NCI-H446 treated with DMSO at 0.1 percent for 48 hours (cell line): ENCODE measurements around the gene ARID3C.

ENCODE experiments used
- DNase-seq: peaks from one replicate; lab custom pipeline; 2025; lab: John Stamatoyannopoulos, UW

Gene ARID3C

DNA sequence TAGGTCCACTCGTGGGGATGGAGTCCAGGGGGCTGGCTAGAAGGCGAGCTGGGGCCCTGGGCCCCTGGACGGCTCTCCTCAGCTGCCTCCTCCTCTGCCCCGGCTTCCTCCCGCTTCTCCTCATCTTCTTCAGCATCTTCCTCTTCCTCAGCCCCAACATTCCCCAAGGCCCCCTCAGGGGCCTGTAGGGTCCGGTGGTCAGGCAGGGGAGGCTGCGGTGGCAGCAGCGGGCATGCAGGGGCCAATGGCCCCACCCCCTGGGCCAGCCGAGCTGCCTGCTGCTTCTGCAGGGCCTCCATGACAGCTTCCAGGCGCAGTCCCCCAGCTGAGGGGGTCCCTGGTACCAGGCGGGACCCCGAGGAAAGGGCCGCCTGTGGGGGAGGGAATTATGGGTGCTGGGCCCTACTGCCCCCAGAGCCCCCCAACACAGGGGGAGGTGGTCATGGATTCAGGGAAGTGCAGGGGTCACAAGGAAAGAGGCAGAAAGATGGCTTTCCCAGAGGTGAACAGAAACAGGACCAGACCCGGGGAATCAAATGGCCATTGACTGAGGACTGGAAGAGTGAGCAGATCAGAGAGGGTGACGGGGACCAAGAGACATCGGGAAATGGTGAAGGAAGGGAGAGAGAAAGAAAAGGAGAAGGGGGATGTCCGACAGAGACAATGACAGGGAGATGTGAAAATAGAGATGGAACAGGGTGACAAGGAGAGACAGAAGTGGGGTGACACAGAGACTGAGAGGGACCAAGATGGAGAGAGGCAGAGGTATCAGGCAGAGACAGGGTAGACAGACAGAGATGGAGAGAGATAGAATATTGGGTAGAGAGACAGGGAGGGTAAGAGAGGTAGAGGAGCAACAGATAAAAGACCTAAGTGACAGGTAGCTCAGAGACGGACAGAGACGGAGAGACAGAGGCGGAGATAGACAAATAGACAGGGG, 880 bp downstream of the ARID3C start:
- no peak for DNase-seq

DNA sequence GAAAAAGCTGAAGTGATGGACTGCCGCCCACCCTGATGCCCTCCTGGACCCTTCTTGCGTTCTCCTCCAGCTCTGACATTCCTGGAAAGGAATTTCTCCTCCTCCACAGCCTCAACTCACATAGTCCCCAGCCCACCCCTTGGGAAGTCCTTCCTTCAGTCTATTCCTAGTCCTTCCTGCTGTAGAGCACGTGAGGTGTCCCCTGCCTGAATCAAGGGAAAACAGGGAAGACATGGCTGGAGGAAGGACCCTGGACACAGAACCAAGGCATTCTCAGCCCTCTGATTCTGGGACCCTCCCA, 3.7 kb downstream of the ARID3C start:
- DNase-seq: no peak

DNA sequence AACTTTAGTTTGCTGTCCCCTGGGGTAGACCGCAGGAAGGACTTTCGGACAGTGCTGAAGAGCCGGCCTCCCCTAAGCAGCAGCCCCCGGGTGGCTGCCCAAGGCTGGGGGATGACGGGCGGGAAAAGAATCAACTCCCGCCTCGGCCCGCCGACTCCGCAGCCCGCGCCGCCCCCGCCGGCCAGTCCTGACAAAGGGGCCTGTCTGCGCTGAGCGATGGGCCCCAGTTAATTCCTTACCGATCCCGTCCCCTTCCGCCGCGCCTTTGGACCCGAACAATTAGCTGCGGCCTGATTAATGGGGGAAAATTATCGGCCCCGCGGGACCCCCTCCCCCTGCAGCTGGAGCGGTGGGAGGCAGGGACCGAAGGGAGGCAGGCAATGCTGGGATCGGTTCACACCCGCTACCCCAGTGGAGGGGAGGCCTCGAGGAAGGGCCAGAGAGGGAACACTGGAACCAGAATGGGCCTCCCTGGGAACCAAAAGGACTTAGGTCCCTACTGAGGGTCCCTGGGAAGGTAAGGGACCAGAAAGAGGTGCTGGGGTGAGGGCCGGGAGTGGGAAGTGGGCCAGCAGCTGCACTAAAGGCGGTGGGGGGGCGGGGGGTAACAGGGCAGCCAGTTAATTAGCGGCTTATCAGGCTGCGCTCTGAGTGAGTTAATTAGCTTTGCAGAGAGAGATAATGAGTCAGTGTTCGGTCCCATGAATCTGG, 4.2 kb downstream of the ARID3C start:
- no peak for DNase-seq

DNA sequence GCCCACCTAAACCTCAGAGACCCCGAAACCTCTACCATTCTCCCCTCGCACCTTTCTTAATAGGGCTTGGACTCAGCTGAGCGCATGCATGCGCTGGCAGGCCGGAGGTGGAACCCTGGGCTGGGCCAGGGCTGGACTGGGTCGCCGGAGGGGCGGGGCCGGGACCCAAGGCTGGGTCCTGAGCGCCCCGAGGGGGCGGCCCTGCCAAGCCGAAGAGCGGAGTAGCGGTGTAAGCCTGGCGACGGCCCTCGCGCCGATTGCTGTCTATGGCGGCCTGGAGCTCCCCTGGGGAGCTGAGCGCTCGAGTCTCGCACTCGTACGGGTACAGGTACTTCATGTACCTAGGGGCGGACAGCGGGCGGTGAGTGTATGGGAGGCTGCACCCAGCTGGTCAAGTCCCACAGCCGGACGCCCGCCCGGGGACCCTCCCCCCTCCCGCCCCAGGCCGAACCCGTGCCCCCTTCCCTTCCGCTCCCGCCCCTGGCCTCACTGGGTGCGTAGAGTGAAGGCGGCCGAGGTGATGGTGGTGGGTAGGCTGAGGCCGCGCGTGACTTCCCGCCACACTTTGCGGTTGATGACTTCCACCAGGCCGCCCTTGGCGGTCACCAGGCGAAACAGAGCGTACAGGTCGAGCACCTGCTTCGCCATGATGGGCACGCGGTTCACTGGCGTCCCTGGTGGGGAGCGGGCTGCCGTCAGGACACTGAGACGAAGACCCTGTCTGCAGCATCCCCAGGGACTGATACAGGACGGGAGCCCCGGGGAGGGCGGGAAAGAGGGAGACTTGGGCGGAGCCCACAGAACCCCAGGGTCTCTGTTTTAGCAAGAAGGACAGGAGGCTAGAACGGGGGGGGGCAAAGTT, 5.3 kb downstream of the ARID3C start:
- no peak for DNase-seq

DNA sequence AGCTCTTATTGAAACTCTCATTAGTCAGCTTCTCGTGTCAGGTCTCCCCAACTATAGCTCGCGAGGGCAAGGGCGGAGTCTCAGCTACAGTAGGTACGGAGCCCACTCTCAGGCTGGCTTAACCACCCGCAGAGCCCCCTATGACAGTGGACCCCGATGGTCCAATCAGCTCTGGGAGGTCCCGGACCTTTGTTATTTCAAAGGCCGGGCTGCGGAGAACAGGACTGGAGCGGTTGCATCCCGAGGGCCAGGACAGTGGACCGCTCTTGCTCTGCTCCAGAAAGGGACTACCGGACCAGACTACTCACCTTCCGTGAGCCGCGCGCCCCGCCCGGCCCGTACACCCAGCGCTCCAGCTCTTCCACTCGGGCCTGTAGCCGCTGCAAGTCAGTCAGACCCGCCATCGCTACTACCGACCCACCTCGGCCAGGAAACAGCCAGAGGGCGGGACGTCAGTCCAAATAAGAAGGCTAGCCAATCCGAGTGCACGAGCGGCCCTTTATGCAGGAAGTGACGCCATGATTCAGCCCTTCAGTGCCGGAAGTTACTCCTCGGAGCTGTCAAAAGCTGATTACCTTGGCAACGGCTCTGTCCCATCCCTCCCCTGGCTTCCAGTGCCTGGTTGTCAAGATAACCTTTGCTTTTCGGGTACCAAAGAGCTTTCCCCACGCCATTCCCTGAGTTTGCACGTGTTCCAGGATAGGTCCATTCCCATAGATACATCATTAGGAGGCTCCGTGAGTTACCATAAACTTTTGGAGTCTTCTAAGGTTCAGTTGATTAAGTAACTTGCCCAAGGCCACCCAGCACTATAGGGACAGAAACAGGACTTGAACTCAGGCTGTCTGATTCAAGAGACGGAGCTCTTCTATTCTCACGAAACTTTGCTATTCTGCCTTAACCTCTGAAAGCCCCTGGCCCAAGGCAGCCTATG, 8.5 kb downstream of the ARID3C start, which contains the start of gene DCTN3:
TSS of gene DCTN3 (minus strand) at position 435 of the 934 bp plus-strand sequence. CDS start at position 404, 31 bp downstream.
- DNase-seq: peak; percentile 92

DNA sequence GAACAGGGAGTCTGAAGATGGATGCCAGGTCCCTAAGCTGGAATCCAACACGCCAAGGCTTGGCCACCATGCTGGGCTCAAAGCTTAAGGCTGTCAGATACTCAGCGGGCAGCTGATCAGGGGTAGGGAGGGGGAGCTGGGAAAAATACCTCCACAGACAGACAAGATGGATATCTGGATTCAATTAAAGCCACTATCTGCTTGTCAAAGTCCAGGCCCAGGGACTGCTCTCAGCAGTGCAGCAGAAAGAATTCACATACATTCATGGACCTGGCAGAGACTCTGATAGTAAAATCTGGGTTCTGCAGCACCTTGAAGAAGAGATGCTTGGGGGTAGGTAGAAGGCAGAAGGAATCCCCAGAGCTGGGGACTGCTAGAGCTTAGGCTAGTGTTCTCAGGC, 13.7 kb downstream of the ARID3C start:
- DNase-seq: no peak

DNA sequence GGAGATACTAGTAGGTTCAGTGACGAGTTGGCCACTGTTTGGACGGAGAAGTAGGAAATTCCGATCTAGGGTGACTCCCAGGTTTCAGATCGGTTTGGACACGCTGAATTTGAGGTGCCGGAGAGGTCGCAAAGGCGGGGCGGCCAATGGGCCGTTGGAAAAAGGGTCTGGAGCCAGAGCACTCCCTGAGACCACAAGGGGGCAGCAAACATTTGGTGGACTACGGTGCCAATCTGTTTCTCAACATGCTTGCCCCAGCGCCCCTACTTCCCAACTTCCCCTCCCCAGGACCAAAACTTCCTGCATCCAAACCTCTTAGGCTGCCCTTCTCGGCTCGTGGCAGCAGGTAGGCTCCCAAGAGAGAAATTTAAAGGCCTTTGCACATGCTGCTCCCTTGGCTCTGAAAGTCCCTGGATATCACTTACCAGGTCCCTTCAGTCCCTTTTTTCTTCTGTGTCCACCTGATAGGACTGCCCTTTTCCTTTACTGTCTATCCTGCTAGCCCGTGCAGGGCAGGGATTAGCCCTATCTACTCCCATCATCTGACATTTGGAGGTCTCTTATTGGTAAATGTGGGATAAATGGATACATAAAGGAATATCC, 16.0 kb downstream of the ARID3C start:
- peak; percentile 56 for DNase-seq

DNA sequence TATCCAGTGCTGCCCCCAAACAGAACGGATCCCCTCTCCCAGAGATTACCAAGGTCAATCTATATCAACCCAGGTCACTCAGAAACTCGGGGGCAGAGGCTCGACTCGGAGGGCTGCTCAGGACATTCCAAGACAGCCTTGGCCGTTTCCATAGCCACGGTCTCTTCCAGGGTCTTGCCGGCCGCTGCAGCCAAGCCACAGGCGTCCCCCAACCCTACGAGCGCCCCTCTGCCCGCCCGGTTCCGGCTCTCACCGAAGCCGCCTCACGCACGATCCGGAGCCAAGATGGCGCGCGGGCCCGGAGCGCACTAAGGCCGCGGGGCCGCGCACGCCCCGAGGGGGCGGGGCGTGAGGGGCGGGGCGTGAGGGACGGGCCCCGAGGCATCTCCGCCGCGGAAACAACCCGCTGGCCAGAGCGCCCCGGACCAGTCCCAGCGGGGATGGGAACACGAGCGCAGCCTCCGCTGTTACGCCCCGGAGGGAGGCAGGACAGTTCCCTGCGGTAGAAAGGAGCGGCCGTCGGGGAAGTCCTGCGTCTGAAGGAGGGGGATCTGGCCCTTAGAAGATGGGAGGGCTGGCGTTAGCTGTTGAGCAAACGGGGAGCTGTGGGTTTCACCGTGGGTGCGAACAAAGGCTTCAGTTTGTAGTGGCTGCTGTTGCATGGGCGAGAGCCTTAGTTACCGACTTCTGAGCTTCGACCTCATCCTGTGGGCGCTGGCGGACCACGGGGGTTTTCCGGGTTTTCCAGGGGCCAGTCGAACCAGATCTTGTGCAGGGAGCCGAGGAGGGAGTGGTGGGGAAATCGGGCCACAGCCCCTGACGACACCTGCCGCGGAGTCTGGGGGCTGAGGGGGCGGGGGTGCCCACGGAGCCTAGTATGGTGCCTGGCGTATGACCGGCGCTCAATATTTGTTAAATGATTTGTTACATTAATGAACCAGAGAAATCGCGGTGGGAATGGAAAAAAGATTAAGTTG, 16.8 kb downstream of the ARID3C start, which contains the start of gene RPP25L:
TSS of gene RPP25L (minus strand) at position 287 of the 977 bp plus-strand sequence. CDS start 801 bp downstream, outside the sequence.
- DNase-seq: peak; percentile 48

DNA sequence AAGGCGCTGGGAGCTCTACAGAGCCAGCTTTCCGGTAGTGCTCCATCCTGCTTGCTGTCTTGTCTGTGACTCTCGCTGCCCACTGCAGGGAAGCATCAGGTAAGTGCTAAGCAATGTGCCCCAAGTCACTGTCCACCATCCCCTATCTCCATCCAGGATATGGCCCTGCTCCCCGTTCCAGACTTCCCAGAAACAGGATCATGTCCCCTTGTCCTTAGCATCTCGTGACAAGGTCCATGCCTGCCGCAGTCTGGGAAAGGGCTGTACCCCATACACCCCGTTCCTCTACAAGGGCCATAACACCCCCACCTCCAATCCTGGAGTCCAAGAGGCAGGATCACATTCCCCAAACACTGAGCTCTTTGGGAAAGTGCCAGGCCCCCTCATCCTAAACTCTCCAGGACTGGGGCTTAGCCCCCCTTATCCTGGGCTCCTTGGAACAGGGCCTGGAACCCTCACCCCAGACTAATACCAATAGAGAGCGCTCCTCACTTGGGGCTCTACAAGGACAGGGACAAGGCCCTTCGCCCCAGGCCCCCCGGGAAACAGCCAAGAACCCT, 17.5 kb downstream of the ARID3C start:
- DNase-seq: no peak

DNA sequence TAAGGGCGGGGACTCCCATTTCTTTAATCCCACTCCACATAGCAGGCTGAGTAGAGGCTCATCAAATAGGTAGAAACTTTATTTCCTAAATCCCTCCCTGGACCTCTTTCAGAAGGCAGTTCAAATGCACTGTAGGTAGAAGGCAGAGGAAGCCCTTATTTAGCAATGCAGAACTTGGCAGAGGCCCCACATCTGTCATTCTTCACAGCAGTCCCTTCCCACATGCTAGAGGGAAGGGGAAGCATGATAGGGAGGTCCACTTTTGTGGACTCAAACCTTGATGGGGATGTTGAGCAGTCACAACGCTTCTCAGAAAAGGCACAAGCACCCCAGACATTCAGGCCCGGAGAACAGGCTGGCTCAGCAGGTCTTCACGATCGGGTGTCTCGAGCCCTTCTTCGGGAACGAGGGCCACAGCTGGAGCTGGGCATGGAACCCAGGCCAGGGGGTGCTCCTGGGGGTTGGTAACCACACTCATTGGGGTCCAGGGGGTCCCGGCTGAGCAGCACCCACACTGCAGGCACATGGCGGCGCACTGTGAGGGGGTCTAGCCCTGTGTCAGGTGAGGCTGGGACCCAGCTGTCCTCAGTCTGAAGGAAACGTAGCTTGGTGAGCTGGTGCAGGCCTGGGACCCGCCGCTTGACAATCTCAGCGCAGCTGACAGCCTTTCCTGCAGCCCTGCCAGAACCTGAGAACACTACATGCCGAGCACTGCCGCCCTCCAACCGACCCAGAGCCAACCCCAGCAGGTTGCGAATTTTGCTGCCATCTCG, 18.2 kb downstream of the ARID3C start:
- no peak for DNase-seq

DNA sequence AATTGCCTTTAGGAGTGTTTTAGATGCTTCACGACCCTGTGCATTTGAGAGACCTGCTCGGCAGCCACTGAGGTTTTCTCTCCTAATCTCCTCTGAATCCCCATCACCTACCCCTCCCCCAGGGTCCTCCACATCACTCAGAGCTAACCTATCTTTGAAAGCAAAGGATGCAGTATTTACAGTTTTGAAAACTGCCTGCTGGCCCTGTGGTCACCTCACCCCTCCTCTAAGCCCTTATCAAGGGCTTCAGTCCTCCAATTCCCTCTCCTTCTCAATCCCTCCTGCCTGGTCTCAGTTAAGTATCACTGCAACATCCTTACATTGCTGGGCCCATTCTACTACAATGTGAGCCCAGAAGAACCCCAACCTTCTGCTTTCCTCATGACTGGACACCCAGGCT, 21.5 kb downstream of the ARID3C start:
- DNase-seq: no peak

DNA sequence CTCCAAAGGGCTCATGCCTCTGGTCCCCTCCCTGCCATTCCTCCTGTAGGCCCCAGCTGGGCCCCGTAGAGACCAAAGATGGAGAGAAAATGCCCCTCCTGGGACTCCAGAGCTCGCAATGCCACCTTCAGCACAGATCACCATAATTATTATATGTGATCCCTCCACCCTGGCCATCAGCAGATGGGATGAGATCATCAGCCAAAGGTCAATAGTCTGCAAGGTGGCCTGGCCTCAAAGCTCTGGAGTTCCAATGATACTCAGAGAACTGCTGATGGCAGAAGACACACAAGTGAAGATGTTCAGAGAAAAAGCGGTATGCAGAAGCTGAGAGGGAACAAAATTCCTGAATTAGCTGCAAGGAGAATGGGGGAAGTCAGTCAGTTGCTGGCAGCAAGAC, 22.0 kb downstream of the ARID3C start:
- no peak for DNase-seq

DNA sequence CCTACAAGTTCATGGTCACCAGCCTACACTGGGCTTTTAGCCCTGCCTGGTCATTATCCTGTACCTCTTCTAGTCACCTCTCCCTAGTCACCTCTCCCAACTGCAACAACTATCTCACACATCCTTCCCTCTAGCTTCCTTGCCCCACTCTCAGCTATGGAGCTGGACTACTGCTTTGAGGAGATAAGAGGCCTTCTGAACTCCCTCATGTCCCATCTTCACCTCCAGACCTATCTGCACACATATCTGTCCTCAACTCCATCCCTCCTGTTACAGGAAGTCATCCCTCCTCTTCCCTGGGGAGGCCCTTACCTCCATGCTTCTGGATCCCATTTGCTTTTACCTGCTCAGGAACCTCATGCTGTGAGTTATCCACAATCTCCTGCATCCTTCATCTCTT, 22.7 kb downstream of the ARID3C start:
- no peak for DNase-seq

DNA sequence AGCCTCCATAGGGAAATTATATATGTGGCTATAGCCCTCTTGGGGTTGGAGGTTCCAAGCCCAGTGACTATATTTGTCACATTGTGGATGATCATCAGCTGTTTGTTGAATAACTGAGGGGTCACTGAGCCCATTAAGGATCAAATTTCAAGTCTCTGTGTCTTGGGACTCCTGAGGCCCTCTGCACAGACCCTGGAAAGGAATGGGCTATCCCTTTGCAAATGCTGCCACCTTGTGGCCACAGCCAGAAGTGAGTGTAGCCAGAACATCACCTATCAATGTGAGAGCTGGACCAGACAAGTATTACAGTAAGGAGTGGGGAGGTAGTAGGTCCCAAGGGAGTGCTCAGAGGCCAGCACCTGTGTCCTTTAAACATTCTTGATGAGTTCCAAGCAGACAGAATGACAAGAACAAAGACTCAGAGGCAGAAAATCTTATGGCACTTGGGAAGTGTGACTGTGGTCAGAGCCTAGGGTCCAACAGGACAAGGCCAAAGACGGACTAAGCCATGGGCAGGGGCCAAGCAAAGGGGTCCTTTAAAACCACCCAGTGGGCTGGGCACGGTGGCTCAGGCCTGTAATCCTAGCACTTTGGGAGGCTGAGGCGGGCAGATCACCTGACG, 25.1 kb downstream of the ARID3C start:
- peak; percentile 30 for DNase-seq

DNA sequence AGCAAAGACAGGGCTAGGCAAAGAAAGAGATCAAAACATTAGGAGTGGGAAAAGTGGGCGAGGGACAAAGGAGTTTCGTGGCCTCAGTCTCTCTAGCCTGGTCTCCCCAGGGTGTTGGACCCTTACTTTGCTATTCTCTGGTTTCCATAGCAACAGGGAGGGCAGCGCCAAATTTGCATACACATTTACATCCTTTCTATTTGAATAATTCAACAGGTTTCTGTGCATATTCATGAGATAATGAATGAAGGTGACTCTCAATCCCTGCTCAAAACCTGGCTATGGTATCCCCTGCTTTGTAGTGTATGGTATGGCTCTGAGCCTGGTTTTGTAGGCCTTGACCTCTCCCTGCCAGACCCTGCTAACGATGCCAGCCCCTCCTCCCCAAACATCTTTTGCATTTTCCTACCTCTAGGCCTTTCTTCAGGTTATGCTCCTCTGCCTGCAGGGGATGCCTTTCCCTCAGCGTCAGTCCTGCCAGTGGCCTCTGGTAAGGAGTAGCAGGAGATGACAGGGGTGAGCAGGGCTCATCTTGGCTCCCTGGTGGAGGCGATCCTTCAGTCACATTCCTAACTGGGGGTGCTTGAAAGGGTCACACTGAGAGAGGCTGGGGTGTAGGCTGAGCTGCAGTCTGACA, 26.8 kb downstream of the ARID3C start:
- no peak for DNase-seq

DNA sequence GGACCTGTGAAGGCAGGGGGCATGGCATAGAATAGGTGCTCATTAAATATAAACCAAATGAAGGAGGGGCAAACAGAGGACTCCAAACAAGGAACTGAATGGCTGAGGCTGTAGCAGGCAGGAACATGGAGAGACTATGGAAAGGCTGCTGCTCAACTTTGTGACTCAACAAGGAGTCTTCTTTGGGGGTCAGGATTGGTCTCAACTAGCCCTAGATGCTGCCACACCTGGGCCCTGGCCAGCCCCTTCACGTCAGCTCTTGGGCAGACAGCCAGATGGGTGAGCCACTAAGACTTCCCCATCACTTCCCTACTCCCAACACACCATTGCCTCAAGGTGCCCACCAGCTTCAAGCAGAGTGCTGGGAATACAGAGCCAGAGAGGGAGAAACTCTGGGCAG, 28.0 kb downstream of the ARID3C start:
- no peak for DNase-seq

DNA sequence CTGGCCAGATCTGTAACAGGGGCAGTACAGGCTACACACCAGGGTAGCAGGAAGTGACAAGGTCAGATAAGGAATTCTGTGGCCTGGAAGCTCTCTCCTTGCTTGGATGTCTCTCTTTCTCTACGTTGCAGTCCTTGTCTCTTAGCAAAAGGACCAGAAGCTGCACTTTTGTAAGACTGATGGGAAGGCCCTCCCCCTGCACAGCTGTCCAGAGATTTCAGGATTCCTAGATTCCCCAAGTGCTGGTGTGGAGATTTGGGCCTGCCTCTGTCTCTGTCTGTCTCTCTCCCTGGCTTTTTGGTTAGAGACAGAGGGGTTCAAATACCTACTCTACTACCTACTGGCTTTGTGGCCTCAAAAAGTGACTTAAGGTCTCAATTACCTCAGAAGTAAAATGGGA, 29.3 kb downstream of the ARID3C start:
- DNase-seq: no peak
